Peyer's patch (tissue), 4 donors: ENCODE measurements around the gene ZNF74.

Experiments
- POLR2A ChIP-seq, 2 donors: fragments of 450-650 bp; IDR thresholded peaks; one replicate each; pipeline ENCODE4 v1.5.1; 2017; ENCODE audit warnings: antibody characterized with exemption in 2 of 2, mild to moderate bottlenecking in 2 of 2, moderate library complexity in 2 of 2
- TF ChIP-seq, protein P1 (sequence below), 6 experiments: fragments of 450-650 bp in 4 of 6; fragments of 200-600 bp in 2 of 6; sonication (generic) in 1 of 6; IDR thresholded peaks; one replicate each; pipeline ENCODE4 v1.5.1; 2017 to 2019; ENCODE audit warnings: antibody characterized with exemption in 6 of 6, mild to moderate bottlenecking in 3 of 6, moderate library complexity in 1 of 6

DNA sequence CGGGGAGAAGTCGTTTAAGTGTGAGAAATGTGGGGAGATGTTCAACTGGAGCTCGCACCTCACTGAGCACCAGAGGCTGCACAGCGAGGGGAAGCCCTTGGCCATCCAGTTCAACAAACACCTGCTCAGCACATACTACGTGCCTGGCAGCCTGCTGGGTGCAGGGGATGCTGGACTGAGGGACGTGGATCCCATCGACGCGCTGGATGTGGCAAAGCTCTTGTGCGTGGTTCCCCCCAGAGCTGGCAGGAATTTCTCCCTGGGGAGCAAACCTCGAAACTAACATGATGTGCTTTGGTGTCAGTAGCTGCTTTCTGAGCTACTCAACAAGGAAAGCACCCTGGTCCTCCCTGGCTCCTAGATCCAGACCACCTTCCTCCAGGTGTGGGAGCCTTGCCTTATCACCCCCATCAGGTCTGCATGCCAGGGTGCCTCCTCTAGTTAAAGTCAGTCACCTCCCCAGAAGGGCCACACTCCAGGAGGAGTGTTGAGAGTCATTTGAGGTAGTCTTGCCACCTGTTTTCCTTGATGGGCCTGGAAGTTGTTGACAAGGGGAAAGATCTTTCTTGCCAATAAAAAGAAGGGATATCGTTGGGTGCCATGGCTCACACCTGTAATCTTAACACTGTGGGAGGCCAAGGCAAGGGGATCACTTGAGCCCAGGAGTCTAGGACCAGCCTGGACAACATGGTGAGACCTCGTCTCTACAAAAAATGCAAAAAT lies 12.9 kb downstream of the ZNF74 start:
- TF ChIP-seq, protein P1, sequence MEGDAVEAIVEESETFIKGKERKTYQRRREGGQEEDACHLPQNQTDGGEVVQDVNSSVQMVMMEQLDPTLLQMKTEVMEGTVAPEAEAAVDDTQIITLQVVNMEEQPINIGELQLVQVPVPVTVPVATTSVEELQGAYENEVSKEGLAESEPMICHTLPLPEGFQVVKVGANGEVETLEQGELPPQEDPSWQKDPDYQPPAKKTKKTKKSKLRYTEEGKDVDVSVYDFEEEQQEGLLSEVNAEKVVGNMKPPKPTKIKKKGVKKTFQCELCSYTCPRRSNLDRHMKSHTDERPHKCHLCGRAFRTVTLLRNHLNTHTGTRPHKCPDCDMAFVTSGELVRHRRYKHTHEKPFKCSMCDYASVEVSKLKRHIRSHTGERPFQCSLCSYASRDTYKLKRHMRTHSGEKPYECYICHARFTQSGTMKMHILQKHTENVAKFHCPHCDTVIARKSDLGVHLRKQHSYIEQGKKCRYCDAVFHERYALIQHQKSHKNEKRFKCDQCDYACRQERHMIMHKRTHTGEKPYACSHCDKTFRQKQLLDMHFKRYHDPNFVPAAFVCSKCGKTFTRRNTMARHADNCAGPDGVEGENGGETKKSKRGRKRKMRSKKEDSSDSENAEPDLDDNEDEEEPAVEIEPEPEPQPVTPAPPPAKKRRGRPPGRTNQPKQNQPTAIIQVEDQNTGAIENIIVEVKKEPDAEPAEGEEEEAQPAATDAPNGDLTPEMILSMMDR (IDR thresholded peaks at IDR 0.05): no peak
- no peak for TF ChIP-seq POLR2A (IDR thresholded peaks at IDR 0.05)
